HEK293 (cell line): ENCODE data around the gene GMPPB.

ENCODE experiments used
- YY1 ChIP-seq: fragments of 450-650 bp; formaldehyde crosslinking; IDR thresholded peaks from 2 replicates; pipeline ENCODE4 v1.5.1; 2018; ENCODE audit warnings: missing biosample characterization, missing genetic modification characterization
- ZNF239 ChIP-seq: fragments of 450-650 bp; formaldehyde crosslinking; IDR thresholded peaks from 2 replicates; pipeline ENCODE4 v1.5.1; 2016; ENCODE audit warnings: missing biosample characterization, missing genetic modification characterization
- ZNF311 ChIP-seq: fragments of 450-650 bp; formaldehyde crosslinking; IDR thresholded peaks from 2 replicates; pipeline ENCODE4 v1.5.1; 2017; ENCODE audit warnings: missing biosample characterization, missing genetic modification characterization, borderline replicate concordance
- TF ChIP-seq, protein P1 (sequence below): fragments of 450-650 bp; formaldehyde crosslinking; IDR thresholded peaks from 2 replicates; pipeline ENCODE4 v1.5.1; 2016; ENCODE audit warnings: missing biosample characterization, missing genetic modification characterization
- TF ChIP-seq, protein P2 (sequence below): fragments of 450-650 bp; formaldehyde crosslinking; IDR thresholded peaks from 2 replicates; pipeline ENCODE4 v1.5.1; 2016; ENCODE audit warnings: missing biosample characterization, missing genetic modification characterization, borderline replicate concordance
- TF ChIP-seq, protein P3 (sequence below): fragments of 450-650 bp; formaldehyde crosslinking; IDR thresholded peaks from 2 replicates; pipeline ENCODE4 v1.5.1; 2016; ENCODE audit warnings: missing biosample characterization, missing genetic modification characterization
- TF ChIP-seq, protein P4 (sequence below): fragments of 450-650 bp; formaldehyde crosslinking; IDR thresholded peaks from 2 replicates; pipeline ENCODE4 v1.5.1; 2016; ENCODE audit warnings: missing biosample characterization, missing genetic modification characterization

DNA sequence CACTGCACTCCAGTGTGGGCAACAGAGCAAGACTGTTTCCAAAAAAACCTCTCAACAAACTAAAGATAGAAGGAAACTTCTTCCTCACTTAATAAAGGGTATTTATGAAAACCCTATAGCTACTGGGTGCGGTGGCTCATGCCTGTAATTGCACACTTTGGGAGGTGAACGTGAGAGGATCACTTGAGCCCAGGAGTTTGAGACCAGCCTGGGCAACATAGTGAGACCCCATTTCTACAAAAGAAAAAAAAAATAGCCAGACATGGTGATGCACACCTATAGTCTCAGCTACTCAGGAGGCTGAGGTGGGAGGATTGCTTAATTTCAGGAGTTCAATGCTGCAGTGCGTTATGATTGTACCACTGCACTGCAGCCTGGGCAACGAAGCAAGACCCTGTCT lies 40.2 kb upstream of the GMPPB start:
- TF ChIP-seq, protein P1, sequence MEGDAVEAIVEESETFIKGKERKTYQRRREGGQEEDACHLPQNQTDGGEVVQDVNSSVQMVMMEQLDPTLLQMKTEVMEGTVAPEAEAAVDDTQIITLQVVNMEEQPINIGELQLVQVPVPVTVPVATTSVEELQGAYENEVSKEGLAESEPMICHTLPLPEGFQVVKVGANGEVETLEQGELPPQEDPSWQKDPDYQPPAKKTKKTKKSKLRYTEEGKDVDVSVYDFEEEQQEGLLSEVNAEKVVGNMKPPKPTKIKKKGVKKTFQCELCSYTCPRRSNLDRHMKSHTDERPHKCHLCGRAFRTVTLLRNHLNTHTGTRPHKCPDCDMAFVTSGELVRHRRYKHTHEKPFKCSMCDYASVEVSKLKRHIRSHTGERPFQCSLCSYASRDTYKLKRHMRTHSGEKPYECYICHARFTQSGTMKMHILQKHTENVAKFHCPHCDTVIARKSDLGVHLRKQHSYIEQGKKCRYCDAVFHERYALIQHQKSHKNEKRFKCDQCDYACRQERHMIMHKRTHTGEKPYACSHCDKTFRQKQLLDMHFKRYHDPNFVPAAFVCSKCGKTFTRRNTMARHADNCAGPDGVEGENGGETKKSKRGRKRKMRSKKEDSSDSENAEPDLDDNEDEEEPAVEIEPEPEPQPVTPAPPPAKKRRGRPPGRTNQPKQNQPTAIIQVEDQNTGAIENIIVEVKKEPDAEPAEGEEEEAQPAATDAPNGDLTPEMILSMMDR (tag by site-specific recombination), result no peak
- TF ChIP-seq, protein P2, sequence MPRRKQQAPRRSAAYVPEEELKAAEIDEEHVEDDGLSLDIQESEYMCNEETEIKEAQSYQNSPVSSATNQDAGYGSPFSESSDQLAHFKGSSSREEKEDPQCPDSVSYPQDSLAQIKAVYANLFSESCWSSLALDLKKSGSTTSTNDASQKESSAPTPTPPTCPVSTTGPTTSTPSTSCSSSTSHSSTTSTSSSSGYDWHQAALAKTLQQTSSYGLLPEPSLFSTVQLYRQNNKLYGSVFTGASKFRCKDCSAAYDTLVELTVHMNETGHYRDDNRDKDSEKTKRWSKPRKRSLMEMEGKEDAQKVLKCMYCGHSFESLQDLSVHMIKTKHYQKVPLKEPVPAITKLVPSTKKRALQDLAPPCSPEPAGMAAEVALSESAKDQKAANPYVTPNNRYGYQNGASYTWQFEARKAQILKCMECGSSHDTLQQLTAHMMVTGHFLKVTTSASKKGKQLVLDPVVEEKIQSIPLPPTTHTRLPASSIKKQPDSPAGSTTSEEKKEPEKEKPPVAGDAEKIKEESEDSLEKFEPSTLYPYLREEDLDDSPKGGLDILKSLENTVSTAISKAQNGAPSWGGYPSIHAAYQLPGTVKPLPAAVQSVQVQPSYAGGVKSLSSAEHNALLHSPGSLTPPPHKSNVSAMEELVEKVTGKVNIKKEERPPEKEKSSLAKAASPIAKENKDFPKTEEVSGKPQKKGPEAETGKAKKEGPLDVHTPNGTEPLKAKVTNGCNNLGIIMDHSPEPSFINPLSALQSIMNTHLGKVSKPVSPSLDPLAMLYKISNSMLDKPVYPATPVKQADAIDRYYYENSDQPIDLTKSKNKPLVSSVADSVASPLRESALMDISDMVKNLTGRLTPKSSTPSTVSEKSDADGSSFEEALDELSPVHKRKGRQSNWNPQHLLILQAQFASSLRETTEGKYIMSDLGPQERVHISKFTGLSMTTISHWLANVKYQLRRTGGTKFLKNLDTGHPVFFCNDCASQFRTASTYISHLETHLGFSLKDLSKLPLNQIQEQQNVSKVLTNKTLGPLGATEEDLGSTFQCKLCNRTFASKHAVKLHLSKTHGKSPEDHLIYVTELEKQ (tag by site-specific recombination), result no peak
- TF ChIP-seq ZNF311 (tag by site-specific recombination) (no peak), ZNF239 (tag by site-specific recombination) (no peak), YY1 (tag by site-specific recombination) (no peak)
- TF ChIP-seq, protein P3, sequence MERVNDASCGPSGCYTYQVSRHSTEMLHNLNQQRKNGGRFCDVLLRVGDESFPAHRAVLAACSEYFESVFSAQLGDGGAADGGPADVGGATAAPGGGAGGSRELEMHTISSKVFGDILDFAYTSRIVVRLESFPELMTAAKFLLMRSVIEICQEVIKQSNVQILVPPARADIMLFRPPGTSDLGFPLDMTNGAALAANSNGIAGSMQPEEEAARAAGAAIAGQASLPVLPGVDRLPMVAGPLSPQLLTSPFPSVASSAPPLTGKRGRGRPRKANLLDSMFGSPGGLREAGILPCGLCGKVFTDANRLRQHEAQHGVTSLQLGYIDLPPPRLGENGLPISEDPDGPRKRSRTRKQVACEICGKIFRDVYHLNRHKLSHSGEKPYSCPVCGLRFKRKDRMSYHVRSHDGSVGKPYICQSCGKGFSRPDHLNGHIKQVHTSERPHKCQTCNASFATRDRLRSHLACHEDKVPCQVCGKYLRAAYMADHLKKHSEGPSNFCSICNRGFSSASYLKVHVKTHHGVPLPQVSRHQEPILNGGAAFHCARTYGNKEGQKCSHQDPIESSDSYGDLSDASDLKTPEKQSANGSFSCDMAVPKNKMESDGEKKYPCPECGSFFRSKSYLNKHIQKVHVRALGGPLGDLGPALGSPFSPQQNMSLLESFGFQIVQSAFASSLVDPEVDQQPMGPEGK, result no peak
- TF ChIP-seq, protein P4, sequence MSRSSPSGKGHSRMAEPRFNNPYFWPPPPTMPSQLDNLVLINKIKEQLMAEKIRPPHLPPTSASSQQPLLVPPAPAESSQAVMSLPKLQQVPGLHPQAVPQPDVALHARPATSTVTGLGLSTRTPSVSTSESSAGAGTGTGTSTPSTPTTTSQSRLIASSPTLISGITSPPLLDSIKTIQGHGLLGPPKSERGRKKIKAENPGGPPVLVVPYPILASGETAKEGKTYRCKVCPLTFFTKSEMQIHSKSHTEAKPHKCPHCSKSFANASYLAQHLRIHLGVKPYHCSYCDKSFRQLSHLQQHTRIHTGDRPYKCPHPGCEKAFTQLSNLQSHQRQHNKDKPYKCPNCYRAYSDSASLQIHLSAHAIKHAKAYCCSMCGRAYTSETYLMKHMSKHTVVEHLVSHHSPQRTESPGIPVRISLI, result no peak
